ENCODE results near the gene MTIF3. TPM values are rescaled to one million over a fixed set of nuclear protein-coding genes. Genes with fewer than 3 reads are reported as not detected.

The MTIF3 gene
- total RNA-seq, 1 experiment from 2014 or later, result 42.0 TPM

GRCh38 chr13:27495551-27495950, 45.2 kb upstream of the MTIF3 start:
- no peak for ATAC-seq
- CTCF ChIA-PET, result interaction anchor here (1.9 kb wide), 1 partner anchor 37 kb away, joined by 4 read pairs; no protein-coding TSS in a partner anchor

More at GRCh38 chr13:27495551-27495950, 45.2 kb upstream of the MTIF3 start:
- H3K36me3 Mint-ChIP-seq, result no peaks in the 10 kb centered on the region
- H3K27ac Mint-ChIP-seq, result no peak overlapping the region
- no peaks in the 10 kb centered on the region for H3K9me3 Mint-ChIP-seq
- TF ChIP-seq JUN (CRISPR knock-in tag; IDR thresholded peaks at IDR 0.05), result no peak
- TF ChIP-seq PREB (CRISPR knock-in tag; IDR thresholded peaks at IDR 0.05; ENCODE audit: borderline replicate concordance), result no peak
- no peak for TF ChIP-seq TEAD4 (CRISPR knock-in tag; IDR thresholded peaks at IDR 0.05)
- no peak for TF ChIP-seq CBFB (CRISPR knock-in tag; IDR thresholded peaks at IDR 0.05; ENCODE audit: low read depth)
- TF ChIP-seq CTCF (IDR thresholded peaks at IDR 0.05), result no peak
- no peak for TF ChIP-seq RORB (CRISPR knock-in tag; IDR thresholded peaks at IDR 0.05)
- TF ChIP-seq E2F5 (CRISPR knock-in tag; IDR thresholded peaks at IDR 0.05), result no peak
- no peak for TF ChIP-seq AFF4 (CRISPR knock-in tag; IDR thresholded peaks at IDR 0.05; ENCODE audit: borderline replicate concordance)
- TF ChIP-seq FOXK1 (CRISPR knock-in tag; IDR thresholded peaks at IDR 0.05), result no peak
- no peak for TF ChIP-seq IRF1 (CRISPR knock-in tag; IDR thresholded peaks at IDR 0.05)
- TF ChIP-seq ZNF671 (CRISPR knock-in tag; IDR thresholded peaks at IDR 0.05), result no peak
- no peak for DNase-seq (ENCODE audit: low spot score)
- peaks cover 10% of the 10 kb centered on the region for H3K4me1 Mint-ChIP-seq
- POLR2A ChIA-PET, result interaction anchor here (0.6 kb wide), 1 partner anchor 9 kb away, joined by 5 read pairs; no protein-coding TSS in a partner anchor
- no peaks in the 10 kb centered on the region for H3K27me3 Mint-ChIP-seq (ENCODE audit: low read depth)
- no peak overlapping the region for H3K4me3 Mint-ChIP-seq
